ENCODE measurements around the gene AOC2. TPM values are rescaled to one million over a fixed set of nuclear protein-coding genes. Genes with fewer than 3 reads are reported as not detected.

The AOC2 gene
- total and polyA plus RNA-seq, 10 of the 15 experiments (the other 5 are each of a cell fraction or from before 2014, with no cell fraction given) = 0.08 to 1.9 (median 0.62) TPM

DNA sequence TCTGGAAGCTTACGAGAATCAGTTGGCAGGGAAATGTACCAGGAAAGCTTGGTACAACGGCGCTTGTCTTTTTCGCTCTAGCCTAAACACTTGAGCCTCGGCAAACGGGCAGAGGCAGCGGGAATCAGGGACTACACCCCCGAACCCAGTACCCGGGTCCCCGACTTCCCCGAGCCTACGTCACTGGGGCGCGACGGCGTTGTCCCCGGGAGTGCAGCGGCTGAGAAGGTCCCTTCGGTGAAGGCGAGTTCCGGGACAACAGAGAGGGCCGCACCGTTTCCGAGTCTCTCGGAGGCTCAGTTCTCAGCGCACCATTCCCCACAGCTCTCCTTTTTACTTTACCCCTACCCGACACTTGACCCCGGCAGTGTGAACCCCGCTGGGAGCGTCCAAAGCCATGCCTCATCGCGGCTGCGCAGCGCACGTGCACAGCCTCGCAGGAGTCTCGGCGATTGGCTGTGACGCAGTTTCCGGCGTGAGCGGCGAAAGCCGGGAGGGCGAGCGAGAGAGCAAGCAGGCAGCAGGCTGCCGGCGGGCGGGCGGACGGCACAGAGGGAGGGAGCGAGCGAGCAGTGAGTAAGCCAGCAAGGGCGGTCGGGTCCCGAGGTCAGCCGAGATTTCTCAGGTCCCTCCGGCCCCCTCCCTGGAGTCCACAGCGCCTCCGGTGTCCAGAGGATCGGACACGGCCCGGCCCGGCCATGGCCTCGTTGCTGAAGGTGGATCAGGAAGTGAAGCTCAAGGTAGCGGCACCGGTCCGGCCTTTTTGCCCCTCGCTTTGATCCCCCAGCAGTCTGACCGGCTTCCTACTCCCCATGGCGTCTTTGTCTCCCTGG, 11.2 kb upstream of the AOC2 start, which contains the start of gene PSME3 (continued):
- TF ChIP-seq BCL11A (IDR thresholded peaks at IDR 0.05; ENCODE audit: low read depth, low read length) = 0 out of 2 replicates have a peak, but pooled peaks have one; percentile 7
- no peak for TF ChIP-seq STAT3 (IDR thresholded peaks at IDR 0.05; ENCODE audit: low read depth, low read length)
- no peak for TF ChIP-seq ZBED1 (IDR thresholded peaks at IDR 0.05; ENCODE audit: borderline replicate concordance)
- TF ChIP-seq KLF5 (IDR thresholded peaks at IDR 0.05; ENCODE audit: partially characterized antibody) = peak; percentile 84
- TF ChIP-seq YBX1 (IDR thresholded peaks at IDR 0.05) = no peak
- peak; percentile 93 for TF ChIP-seq PML (IDR thresholded peaks at IDR 0.05; ENCODE audit: low read length)
- peak; percentile 17; the same call in 1 of the 2 replicates for TF ChIP-seq IRF3 (IDR thresholded peaks at IDR 0.05)
- TF ChIP-seq PKNOX1 (IDR thresholded peaks at IDR 0.05) = 0 out of 2 replicates have a peak, but pooled peaks have one; percentile 48
- TF ChIP-seq EGR1 (IDR thresholded peaks at IDR 0.05; ENCODE audit: borderline replicate concordance in 1 of 2, low read depth in 2 of 2, low read length in 2 of 2) = peak in 1 of 2 experiments; percentile 38; a peak in 1 of 3 replicates
- TF ChIP-seq WRNIP1 (IDR thresholded peaks at IDR 0.05; ENCODE audit: borderline replicate concordance, low read depth, low read length) = no peak
- 0 out of 2 replicates have a peak, but pooled peaks have one; percentile 36 for TF ChIP-seq MTA2 (IDR thresholded peaks at IDR 0.05; ENCODE audit: low read depth)
- peak; percentile 31; the same call in 1 of the 2 replicates for TF ChIP-seq BACH1 (IDR thresholded peaks at IDR 0.05; ENCODE audit: borderline replicate concordance)
- 0 out of 2 replicates have a peak, but pooled peaks have one; percentile 24 for TF ChIP-seq CHD2 (IDR thresholded peaks at IDR 0.05; ENCODE audit: borderline replicate concordance, low read depth, low read length)
- TF ChIP-seq, protein P1, sequence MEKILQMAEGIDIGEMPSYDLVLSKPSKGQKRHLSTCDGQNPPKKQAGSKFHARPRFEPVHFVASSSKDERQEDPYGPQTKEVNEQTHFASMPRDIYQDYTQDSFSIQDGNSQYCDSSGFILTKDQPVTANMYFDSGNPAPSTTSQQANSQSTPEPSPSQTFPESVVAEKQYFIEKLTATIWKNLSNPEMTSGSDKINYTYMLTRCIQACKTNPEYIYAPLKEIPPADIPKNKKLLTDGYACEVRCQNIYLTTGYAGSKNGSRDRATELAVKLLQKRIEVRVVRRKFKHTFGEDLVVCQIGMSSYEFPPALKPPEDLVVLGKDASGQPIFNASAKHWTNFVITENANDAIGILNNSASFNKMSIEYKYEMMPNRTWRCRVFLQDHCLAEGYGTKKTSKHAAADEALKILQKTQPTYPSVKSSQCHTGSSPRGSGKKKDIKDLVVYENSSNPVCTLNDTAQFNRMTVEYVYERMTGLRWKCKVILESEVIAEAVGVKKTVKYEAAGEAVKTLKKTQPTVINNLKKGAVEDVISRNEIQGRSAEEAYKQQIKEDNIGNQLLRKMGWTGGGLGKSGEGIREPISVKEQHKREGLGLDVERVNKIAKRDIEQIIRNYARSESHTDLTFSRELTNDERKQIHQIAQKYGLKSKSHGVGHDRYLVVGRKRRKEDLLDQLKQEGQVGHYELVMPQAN (conservative IDR thresholded peaks at IDR 0.05) = peak; percentile 98
- TF ChIP-seq ZNF592 (IDR thresholded peaks at IDR 0.05) = no peak
- peak in 1 of 2 experiments; percentile 47; a peak in 1 of 4 replicates for TF ChIP-seq IKZF2 (IDR thresholded peaks at IDR 0.05)
- no peak for TF ChIP-seq ZBTB33 (IDR thresholded peaks at IDR 0.05)
- TF ChIP-seq RCOR1 (conservative IDR thresholded peaks at IDR 0.05; ENCODE audit: low read depth, low read length) = no peak
- 0 out of 2 replicates have a peak, but pooled peaks have one; percentile 27 for TF ChIP-seq RBBP5 (conservative IDR thresholded peaks at IDR 0.05)
- TF ChIP-seq NBN (IDR thresholded peaks at IDR 0.05) = peak; percentile 99

Measured in GM12878 (cell line).